Lower leg skin (tissue), 4 donors: ENCODE measurements around the gene ATG2B. TPM values are rescaled to one million over a fixed set of nuclear protein-coding genes. Genes with fewer than 3 reads are reported as not detected.

Experiments
- DNase-seq, 2 donors: peaks; one replicate each; pipeline ENCODE4 v3.0.0-alpha.2; 2019; ENCODE audit warnings: low spot score in 2 of 2
- H3K4me3 ChIP-seq: fragments of 200-600 bp; sonication (generic); 2 replicates; pipeline ENCODE4 v1.5.1; 2017; ENCODE audit warnings: mild to moderate bottlenecking, low read depth; ENCODE audit not compliant: poor library complexity, severe bottlenecking
- POLR2A ChIP-seq, 2 donors: fragments of 450-650 bp; IDR thresholded peaks; one replicate each; pipeline ENCODE4 v1.6.1; 2016 to 2017; ENCODE audit warnings: antibody characterized with exemption in 2 of 2, mild to moderate bottlenecking in 1 of 2, moderate library complexity in 1 of 2
- WGBS, 2 donors: methylation state at CpG; one replicate each; pipeline ENCODE4 v1.1.5; 2018; 5-methylcytosine and 5-hydroxymethylcytosine counted together
- intact Hi-C: fragments of 100-400 bp; cut with DNase I; formaldehyde crosslinking; loops from one replicate; pipeline ENCODE4 v1.15.0; 2023; ENCODE audit warnings: low total_unique reads
- total RNA-seq, 4 donors: library from RNA; depleted of rRNA; stranded (reverse); fragments of >200 nt; gene quantifications; one replicate each; pipeline ENCODE4 v1.1.0, GENCODE V29; 2016
- TF ChIP-seq, protein P1 (sequence below), 3 donors: fragments of 450-650 bp; IDR thresholded peaks; one replicate each; pipeline ENCODE4 v1.5.1; 2016; ENCODE audit warnings: antibody characterized with exemption in 3 of 3, mild to moderate bottlenecking in 3 of 3, moderate library complexity in 2 of 3

ATG2B gene, protein sequence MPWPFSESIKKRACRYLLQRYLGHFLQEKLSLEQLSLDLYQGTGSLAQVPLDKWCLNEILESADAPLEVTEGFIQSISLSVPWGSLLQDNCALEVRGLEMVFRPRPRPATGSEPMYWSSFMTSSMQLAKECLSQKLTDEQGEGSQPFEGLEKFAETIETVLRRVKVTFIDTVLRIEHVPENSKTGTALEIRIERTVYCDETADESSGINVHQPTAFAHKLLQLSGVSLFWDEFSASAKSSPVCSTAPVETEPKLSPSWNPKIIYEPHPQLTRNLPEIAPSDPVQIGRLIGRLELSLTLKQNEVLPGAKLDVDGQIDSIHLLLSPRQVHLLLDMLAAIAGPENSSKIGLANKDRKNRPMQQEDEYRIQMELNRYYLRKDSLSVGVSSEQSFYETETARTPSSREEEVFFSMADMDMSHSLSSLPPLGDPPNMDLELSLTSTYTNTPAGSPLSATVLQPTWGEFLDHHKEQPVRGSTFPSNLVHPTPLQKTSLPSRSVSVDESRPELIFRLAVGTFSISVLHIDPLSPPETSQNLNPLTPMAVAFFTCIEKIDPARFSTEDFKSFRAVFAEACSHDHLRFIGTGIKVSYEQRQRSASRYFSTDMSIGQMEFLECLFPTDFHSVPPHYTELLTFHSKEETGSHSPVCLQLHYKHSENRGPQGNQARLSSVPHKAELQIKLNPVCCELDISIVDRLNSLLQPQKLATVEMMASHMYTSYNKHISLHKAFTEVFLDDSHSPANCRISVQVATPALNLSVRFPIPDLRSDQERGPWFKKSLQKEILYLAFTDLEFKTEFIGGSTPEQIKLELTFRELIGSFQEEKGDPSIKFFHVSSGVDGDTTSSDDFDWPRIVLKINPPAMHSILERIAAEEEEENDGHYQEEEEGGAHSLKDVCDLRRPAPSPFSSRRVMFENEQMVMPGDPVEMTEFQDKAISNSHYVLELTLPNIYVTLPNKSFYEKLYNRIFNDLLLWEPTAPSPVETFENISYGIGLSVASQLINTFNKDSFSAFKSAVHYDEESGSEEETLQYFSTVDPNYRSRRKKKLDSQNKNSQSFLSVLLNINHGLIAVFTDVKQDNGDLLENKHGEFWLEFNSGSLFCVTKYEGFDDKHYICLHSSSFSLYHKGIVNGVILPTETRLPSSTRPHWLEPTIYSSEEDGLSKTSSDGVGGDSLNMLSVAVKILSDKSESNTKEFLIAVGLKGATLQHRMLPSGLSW (N-terminal part only)
- total RNA-seq, result 10 to 100 TPM; 23.8 to 44.8 (median 30.9) TPM

DNA sequence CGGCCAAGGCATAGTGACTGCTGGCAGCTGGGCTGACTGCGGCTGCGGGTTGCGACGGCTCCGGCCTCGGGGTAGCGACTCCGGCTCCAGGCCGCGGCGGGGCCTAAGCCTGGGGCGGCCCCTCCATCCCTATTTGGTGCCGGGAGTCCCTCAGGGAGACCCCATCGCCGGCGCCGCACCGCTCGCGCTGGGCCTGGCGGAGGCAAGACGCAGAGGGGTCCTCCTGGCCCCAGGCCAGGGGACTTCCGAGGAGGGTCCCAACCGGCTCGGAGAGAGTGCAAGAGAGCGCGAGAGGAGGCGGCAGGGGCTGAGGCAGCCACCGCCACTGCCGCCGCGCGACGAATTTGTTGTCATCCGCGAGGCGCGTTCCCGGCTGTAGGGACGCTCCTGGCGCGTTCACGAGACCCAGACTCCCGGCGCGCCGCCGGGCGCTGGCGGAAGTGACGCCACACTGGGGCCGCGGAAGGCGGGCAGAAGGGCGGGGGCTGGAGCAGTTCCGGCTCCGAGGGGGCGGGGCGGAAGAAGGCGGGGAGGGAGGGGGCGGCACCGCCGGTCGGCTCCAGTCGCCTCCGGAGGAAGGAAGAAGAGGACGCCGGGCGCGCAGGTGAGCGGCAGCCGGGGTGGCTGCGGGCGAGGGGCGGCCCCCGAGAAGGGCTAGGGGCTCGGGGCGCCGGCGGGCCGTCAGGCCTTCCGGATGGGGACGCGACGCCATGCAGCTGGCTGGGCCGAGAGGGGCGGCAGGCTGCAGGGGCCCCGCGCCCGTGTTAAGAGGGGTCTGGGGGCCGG is at the start of gene ATG2B, which contains the start of gene GSKIP:
Gene ATG2B, minus strand, starts transcription at position 377 of the 786 bp plus-strand sequence. Its CDS starts 365 bp downstream, at position 12.
Gene GSKIP, plus strand, starts transcription at position 562 of the 786 bp plus-strand sequence. CDS start 18,722 bp downstream, outside the sequence.
- TF ChIP-seq, protein P1, sequence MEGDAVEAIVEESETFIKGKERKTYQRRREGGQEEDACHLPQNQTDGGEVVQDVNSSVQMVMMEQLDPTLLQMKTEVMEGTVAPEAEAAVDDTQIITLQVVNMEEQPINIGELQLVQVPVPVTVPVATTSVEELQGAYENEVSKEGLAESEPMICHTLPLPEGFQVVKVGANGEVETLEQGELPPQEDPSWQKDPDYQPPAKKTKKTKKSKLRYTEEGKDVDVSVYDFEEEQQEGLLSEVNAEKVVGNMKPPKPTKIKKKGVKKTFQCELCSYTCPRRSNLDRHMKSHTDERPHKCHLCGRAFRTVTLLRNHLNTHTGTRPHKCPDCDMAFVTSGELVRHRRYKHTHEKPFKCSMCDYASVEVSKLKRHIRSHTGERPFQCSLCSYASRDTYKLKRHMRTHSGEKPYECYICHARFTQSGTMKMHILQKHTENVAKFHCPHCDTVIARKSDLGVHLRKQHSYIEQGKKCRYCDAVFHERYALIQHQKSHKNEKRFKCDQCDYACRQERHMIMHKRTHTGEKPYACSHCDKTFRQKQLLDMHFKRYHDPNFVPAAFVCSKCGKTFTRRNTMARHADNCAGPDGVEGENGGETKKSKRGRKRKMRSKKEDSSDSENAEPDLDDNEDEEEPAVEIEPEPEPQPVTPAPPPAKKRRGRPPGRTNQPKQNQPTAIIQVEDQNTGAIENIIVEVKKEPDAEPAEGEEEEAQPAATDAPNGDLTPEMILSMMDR (IDR thresholded peaks at IDR 0.05), result no peak
- TF ChIP-seq POLR2A (IDR thresholded peaks at IDR 0.05), result no peak
- intact Hi-C loops, result no loop called here
- peak within 1 kb of the TSS; percentile 89 for H3K4me3 ChIP-seq
- WGBS, 2 donors, result 0 to 1% methylated on average over 17 to 35 of the region's 92 CpGs
- DNase-seq, result peak; percentile 91 to 99

DNA sequence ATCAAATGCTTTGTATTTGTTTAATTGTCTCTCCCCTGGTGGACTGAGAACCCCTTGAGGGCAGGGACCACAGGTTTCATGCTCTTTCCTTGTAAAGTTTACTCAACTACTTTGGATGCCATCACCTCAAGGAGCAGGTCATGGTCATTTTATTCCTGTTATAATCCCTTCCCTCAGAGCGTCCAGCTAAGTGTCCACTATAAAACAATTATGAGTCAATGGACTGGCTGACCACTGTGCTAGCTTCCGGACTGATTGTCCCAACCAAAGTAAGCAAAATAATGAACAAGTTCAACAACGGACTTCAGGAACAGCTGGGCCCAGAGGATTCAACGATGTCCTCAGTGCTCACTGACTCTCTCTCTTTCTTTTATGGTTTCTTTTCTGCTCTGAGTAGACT is 47.0 kb upstream of the ATG2B start:
- no peak for TF ChIP-seq POLR2A (IDR thresholded peaks at IDR 0.05)
- TF ChIP-seq, protein P1 (IDR thresholded peaks at IDR 0.05), result no peak
- no peak overlapping the region for H3K4me3 ChIP-seq
- intact Hi-C loops, result no loop called here
- no peak for DNase-seq
- WGBS, 2 donors, result 88 to 95% methylated on average over 4 of the region's 4 CpGs

DNA sequence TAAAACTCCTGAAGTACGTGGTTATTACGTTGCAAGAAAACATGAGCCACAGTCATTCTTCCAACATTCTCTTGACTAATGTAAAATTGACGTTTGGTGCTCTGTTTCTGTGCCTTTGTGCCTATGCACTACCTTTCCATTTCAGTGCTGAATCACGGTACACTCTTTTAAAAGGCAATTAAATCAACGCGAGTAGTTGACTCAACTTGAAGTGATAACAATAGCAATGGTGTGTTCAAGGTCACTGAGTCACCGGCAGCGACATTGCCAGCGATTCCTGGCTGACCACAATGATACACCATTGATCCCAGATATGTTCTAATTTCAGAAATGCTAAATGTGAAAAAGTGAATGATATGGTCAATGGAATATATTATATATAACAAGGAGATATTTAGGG is 46.6 kb upstream of the ATG2B start:
- H3K4me3 ChIP-seq, result no peak overlapping the region
- intact Hi-C loops, result no loop called here
- WGBS, 2 donors, result 83 to 89% methylated on average over 9 of the region's 9 CpGs
- TF ChIP-seq, protein P1 (IDR thresholded peaks at IDR 0.05), result no peak
- no peak for TF ChIP-seq POLR2A (IDR thresholded peaks at IDR 0.05)
- no peak for DNase-seq

DNA sequence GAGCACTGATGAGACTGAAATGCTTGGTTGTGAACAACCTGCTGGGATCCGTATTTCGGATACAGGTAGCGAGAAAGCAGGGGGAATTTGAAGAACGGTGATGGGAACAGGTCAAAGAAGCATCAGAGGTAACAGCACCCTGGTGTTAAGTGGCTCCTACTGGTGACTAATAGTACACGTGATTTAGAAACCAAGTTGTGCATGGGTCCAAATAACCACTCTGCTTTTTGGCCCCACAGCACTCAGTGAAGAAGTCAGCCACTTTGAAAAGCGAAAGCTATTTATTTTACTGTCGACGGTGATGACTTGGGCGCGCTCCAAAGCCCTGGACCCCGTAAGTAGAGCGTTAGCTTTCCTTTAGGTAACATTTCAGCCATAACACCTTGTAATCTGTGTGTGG is 45.5 kb upstream of the ATG2B start:
- H3K4me3 ChIP-seq, result no peak overlapping the region
- intact Hi-C loops, result no loop called here
- no peak for DNase-seq
- TF ChIP-seq, protein P1 (IDR thresholded peaks at IDR 0.05), result no peak
- TF ChIP-seq POLR2A (IDR thresholded peaks at IDR 0.05), result no peak
- WGBS, 2 donors, result 86 to 87% methylated on average over 12 of the region's 12 CpGs
